ENCODE measurements around the gene NT5C2. TPM values are rescaled to one million over a fixed set of nuclear protein-coding genes. Genes with fewer than 3 reads are reported as not detected.
A peak's percentile ranks its signal among the peaks of the same experiment; 100 is the strongest.
"Not testable (repeated sequence)": the region's sequence is repeated elsewhere in the genome, so short reads cannot be mapped to it uniquely, and the experiment has no call there.

Gene NT5C2
- total RNA-seq, 4 donors from 2014 or later = 28.4 to 51.5 (median 33.2) TPM

GRCh38 chr10:103069453-103070331, 123.4 kb downstream of the NT5C2 start:
- Histone ChIP-seq H3K4me3 (no peak overlapping the region), H3K36me3 (no peaks in the 10 kb centered on the region), H3K27me3 (no peaks in the 10 kb centered on the region), H3K27ac (no peak overlapping the region), H3K9me3 (no peaks in the 10 kb centered on the region), H3K4me1 (peaks cover 6% of the 10 kb centered on the region)
- DNase-seq (ENCODE audit: low spot score in 2 of 2) = no peak
- TF ChIP-seq CTCF (IDR thresholded peaks at IDR 0.05) (peak; percentile 58 to 60), POLR2A (IDR thresholded peaks at IDR 0.05) (no peak)
- 39% methylated on average over 15 of the region's 16 CpGs for WGBS

- H3K4me1 ChIP-seq = peaks cover 6% of the 10 kb centered on the region
- no peaks in the 10 kb centered on the region for H3K36me3 ChIP-seq
- no peaks in the 10 kb centered on the region for H3K27me3 ChIP-seq
- no peaks in the 10 kb centered on the region for H3K9me3 ChIP-seq
- no peak overlapping the region for H3K4me3 ChIP-seq
- no peak for TF ChIP-seq CTCF (IDR thresholded peaks at IDR 0.05)
- TF ChIP-seq POLR2A (IDR thresholded peaks at IDR 0.05) = no peak
- TF ChIP-seq EP300 (IDR thresholded peaks at IDR 0.05) = no peak
- no peak for TF ChIP-seq POLR2AphosphoS5 (IDR thresholded peaks at IDR 0.05)
- H3K27ac ChIP-seq = no peak overlapping the region
- no peak for DNase-seq (ENCODE audit: low spot score in 2 of 2)
- WGBS = 85% methylated on average over 6 of the region's 6 CpGs
Measured at GRCh38 chr10:103067956-103068355, 125.1 kb downstream of the NT5C2 start.

- WGBS = 96% methylated on average over 2 of the region's 2 CpGs
- Histone ChIP-seq H3K27me3 (no peaks in the 10 kb centered on the region), H3K27ac (no peak overlapping the region), H3K4me3 (no peak overlapping the region), H3K36me3 (no peaks in the 10 kb centered on the region), H3K4me1 (peaks cover 6% of the 10 kb centered on the region), H3K9me3 (no peaks in the 10 kb centered on the region)
- TF ChIP-seq EP300 (IDR thresholded peaks at IDR 0.05) (no peak), POLR2A (IDR thresholded peaks at IDR 0.05) (no peak), CTCF (IDR thresholded peaks at IDR 0.05) (no peak), POLR2AphosphoS5 (IDR thresholded peaks at IDR 0.05) (no peak)
- no peak for DNase-seq (ENCODE audit: low spot score in 2 of 2)
Measured at GRCh38 chr10:103067484-103067883, 125.6 kb downstream of the NT5C2 start.

GRCh38 chr10:103067099-103067477, 126.0 kb downstream of the NT5C2 start:
- not testable (repeated sequence) for H3K27me3 ChIP-seq; H3K9me3 ChIP-seq; DNase-seq (ENCODE audit: low spot score in 2 of 2); H3K27ac ChIP-seq; H3K4me1 ChIP-seq; H3K4me3 ChIP-seq; H3K36me3 ChIP-seq
- WGBS = 89% methylated on average over 4 of the region's 4 CpGs

- Histone ChIP-seq H3K27ac (no peak overlapping the region), H3K4me1 (peaks cover 6% of the 10 kb centered on the region), H3K9me3 (no peaks in the 10 kb centered on the region), H3K27me3 (no peaks in the 10 kb centered on the region), H3K36me3 (no peaks in the 10 kb centered on the region), H3K4me3 (no peak overlapping the region)
- TF ChIP-seq CTCF (IDR thresholded peaks at IDR 0.05) = no peak
- TF ChIP-seq POLR2AphosphoS5 (IDR thresholded peaks at IDR 0.05) = no peak
- no peak for TF ChIP-seq POLR2A (IDR thresholded peaks at IDR 0.05)
- 83% methylated on average over 16 of the region's 16 CpGs for WGBS
- DNase-seq (ENCODE audit: low spot score in 2 of 2) = no peak
Measured at GRCh38 chr10:103066141-103067098, 126.7 kb downstream of the NT5C2 start.
